ENCODE data around the gene TMEM232. TPM values are rescaled to one million over a fixed set of nuclear protein-coding genes. Genes with fewer than 3 reads are reported as not detected.

TMEM232 gene
- total and polyA plus RNA-seq, 7 donors = 0.25 to 1.4 (median 0.58) TPM

DNA sequence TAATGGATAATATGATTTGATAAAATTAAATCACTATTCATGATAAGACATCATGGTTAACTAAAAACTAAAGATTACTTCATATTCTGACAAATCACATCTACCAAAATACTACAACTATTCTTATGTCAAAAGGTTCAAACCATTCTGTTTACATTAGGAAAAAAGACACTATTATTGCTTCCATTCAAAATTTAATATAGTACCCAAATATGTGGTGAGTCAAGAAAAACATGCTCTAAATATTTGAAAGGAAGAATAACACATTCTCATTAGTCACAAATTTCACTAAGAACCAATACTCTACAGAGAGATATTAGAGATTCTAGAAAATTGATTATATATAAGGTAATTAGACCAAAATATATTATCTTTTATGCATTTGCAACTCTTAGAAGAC is 234.0 kb downstream of the TMEM232 start:
- no peak for DNase-seq

DNA sequence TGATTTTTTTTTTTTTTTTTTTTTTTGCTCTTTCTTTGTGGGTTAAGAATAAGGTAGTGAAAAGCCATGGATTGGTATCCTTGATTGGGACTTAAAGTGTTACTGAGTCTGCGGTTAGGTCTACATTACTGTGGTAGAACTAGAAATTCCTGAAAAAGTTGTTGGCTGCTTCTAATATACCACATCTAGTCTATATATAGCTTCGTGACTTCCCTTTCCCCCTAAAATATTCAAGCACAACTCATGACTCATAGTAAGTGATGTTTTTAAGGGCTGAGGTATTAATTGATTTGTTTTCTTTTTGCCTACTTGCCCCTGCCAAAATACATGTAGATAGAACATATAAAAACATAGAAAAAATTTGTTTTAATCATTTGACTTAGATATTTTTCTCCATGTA is 247.6 kb downstream of the TMEM232 start:
- no peak for DNase-seq
- intact Hi-C loops (cut with DNase I) = no loop called here
- TF ChIP-seq, protein P1, sequence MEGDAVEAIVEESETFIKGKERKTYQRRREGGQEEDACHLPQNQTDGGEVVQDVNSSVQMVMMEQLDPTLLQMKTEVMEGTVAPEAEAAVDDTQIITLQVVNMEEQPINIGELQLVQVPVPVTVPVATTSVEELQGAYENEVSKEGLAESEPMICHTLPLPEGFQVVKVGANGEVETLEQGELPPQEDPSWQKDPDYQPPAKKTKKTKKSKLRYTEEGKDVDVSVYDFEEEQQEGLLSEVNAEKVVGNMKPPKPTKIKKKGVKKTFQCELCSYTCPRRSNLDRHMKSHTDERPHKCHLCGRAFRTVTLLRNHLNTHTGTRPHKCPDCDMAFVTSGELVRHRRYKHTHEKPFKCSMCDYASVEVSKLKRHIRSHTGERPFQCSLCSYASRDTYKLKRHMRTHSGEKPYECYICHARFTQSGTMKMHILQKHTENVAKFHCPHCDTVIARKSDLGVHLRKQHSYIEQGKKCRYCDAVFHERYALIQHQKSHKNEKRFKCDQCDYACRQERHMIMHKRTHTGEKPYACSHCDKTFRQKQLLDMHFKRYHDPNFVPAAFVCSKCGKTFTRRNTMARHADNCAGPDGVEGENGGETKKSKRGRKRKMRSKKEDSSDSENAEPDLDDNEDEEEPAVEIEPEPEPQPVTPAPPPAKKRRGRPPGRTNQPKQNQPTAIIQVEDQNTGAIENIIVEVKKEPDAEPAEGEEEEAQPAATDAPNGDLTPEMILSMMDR (IDR thresholded peaks at IDR 0.05) = no peak
- Histone ChIP-seq H3K4me1 (no peaks in the 10 kb centered on the region), H3K36me3 (ENCODE audit: insufficient read depth in 1 of 2, low read depth in 1 of 2) (no peaks in the 10 kb centered on the region), H3K27me3 (ENCODE audit: insufficient read depth in 3 of 3, low read length in 2 of 3) (no peaks in the 10 kb centered on the region), H3K27ac (no peak overlapping the region), H3K4me3 (no peak overlapping the region), H3K9me3 (no peaks in the 10 kb centered on the region)
- ATAC-seq = no peak
- 59 to 77% (median 67%) methylated on average over 2 of the region's 2 CpGs for WGBS, 3 donors

More for the DNA sequence above, 234.0 kb downstream of the TMEM232 start:
- no peak for ATAC-seq
- no peaks in the 10 kb centered on the region for H3K9me3 ChIP-seq
- H3K27ac ChIP-seq = no peak overlapping the region
- no peaks in the 10 kb centered on the region for H3K36me3 ChIP-seq (ENCODE audit: insufficient read depth in 1 of 2, low read depth in 1 of 2)
- TF ChIP-seq, protein P1 (IDR thresholded peaks at IDR 0.05) = no peak
- intact Hi-C loops (cut with DNase I) = no loop called here
- H3K4me3 ChIP-seq = no peak overlapping the region
- no peaks in the 10 kb centered on the region for H3K4me1 ChIP-seq
- no peaks in the 10 kb centered on the region for H3K27me3 ChIP-seq (ENCODE audit: insufficient read depth in 3 of 3, low read length in 2 of 3)

DNA sequence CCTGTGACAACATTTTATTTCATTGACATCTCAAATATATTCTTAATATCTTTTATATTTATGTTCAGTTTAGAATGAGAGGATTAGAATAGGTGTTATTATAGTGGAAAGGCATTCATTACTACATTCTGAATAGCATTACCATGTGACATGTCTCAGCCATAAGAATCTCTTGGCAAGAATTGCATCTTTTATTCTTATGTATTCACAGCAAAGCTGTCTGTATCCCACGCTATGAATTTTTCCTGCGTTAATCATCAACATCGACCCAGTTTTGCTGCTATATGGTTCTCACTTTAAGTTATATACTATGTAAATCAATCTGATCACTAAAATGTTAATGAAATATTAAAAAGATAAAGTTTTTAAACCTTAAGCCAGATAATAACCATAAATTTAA is 248.6 kb downstream of the TMEM232 start:
- Histone ChIP-seq H3K4me3 (no peak overlapping the region), H3K9me3 (no peaks in the 10 kb centered on the region), H3K36me3 (ENCODE audit: insufficient read depth in 1 of 2, low read depth in 1 of 2) (no peaks in the 10 kb centered on the region), H3K4me1 (no peaks in the 10 kb centered on the region), H3K27me3 (ENCODE audit: insufficient read depth in 3 of 3, low read length in 2 of 3) (no peaks in the 10 kb centered on the region), H3K27ac (no peak overlapping the region)
- no peak for ATAC-seq
- no peak for DNase-seq
- intact Hi-C loops (cut with DNase I) = no loop called here
- TF ChIP-seq, protein P1 (IDR thresholded peaks at IDR 0.05) = no peak
- WGBS, 3 donors = 83 to 89% (median 89%) methylated on average over 3 of the region's 3 CpGs

DNA sequence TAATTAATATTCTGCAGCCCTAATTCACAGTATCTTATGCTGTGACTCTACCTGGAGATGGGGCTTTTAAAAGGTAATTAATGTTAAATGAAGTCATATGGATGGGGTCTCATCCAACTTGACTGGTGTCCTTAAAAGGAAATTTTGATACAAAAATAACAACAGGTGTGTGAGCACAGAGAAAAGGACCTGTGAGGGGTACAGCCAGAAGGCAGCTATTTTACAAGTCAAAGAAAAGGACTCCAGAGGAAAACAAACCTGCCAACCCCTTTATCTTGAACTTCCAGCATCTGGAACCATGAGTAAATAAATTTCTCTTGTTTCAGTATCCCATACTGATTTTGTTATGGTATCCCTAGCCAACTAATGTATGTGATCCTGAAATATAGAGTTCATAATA is 250.3 kb downstream of the TMEM232 start:
- no peak overlapping the region for H3K27ac ChIP-seq
- TF ChIP-seq, protein P1 (IDR thresholded peaks at IDR 0.05) = no peak
- intact Hi-C loops (cut with DNase I) = no loop called here
- DNase-seq (no peak), ATAC-seq (no peak)
- H3K4me1 ChIP-seq = no peaks in the 10 kb centered on the region
- peaks cover 10% of the 10 kb centered on the region for H3K9me3 ChIP-seq
- no peaks in the 10 kb centered on the region for H3K36me3 ChIP-seq (ENCODE audit: insufficient read depth in 1 of 2, low read depth in 1 of 2)
- no peak overlapping the region for H3K4me3 ChIP-seq
- no peaks in the 10 kb centered on the region for H3K27me3 ChIP-seq (ENCODE audit: insufficient read depth in 3 of 3, low read length in 2 of 3)

DNA sequence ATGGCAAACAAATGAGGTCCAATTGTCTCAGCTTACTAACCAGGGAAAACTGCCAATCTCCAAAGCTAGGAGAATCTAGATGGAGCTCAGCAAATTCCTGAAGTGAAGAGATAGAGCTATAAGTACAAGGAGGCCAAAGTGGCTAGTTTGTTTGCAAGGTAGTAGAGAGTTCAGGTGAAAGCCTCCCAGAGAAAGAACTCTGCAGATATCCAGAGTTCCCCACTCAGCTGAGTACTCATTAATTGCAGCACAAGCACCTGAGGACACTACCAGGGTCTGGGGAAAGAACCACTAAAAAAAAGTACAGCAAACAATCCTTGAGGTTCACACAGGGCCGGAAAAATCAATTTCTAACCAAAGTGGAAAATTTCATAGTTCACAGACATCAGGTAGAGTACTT is 250.9 kb downstream of the TMEM232 start:
- Histone ChIP-seq H3K27ac (no peak overlapping the region), H3K27me3 (ENCODE audit: insufficient read depth in 3 of 3, low read length in 2 of 3) (no peaks in the 10 kb centered on the region), H3K4me1 (no peaks in the 10 kb centered on the region), H3K4me3 (no peak overlapping the region), H3K9me3 (peaks cover 15% of the 10 kb centered on the region), H3K36me3 (ENCODE audit: insufficient read depth in 1 of 2, low read depth in 1 of 2) (no peaks in the 10 kb centered on the region)
- DNase-seq = no peak
- intact Hi-C loops (cut with DNase I) = no loop called here
- TF ChIP-seq, protein P1 (IDR thresholded peaks at IDR 0.05) = no peak
- no peak for ATAC-seq
- WGBS, 3 donors = 74 to 88% (median 88%) methylated on average over 1 of the region's 1 CpG

Measured in psoas muscle (tissue), 8 donors.